ENCODE data around the gene SUSD1.

DNA sequence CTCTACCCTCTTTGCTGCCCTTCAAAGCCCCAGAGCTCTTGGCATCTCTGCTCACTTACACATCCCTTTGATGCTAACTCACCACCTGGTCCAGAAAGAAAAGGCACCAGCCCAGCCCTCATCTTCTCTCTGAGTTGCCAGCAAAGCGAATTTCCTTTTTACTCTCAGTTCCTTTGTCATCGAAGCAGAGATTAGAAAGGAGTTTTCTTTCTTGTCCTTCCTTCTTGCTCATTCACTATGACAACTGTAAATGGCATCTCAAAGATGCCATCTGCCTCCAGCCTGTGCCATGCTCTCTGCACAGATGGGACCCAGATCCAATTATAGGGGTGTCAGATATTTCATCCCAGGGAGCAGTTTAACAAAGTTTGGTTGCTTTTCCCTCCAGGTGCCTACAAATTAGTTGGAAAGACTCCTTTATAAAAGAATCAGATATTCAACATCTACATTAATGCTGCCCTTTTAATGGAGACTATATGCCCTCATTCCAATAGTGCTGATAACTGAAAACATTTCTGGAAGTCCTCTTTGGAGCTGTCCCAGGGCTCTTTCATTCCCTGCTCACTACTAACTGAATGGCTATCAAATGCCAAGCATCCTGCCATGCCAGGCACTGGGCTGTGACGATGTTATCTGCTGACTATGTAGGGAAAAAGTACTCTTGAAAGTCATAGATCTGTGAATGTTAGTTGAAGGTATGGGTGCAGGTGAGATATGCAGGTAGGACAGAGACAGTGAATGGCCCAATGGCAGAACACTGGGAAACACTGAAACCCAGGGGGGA lies 58.9 kb downstream of the SUSD1 start:
- TF ChIP-seq CTCF (IDR thresholded peaks at IDR 0.05) (no peak), REST (IDR thresholded peaks at IDR 0.05; ENCODE audit: insufficient read depth in 1 of 2, low read depth in 2 of 2, low read length in 1 of 2) (no peak), POLR2AphosphoS5 (IDR thresholded peaks at IDR 0.05; ENCODE audit: low read depth, low read length) (no peak)
